TTC549 (cell line): Measurements from ENCODE around the gene USP34.

Source experiments
- FAIRE-seq: peaks from 2 replicates; lab custom pipeline; 2012; peaks lifted over from hg19 to GRCh38; lab: Jason Lieb, UNC

Gene USP34

DNA sequence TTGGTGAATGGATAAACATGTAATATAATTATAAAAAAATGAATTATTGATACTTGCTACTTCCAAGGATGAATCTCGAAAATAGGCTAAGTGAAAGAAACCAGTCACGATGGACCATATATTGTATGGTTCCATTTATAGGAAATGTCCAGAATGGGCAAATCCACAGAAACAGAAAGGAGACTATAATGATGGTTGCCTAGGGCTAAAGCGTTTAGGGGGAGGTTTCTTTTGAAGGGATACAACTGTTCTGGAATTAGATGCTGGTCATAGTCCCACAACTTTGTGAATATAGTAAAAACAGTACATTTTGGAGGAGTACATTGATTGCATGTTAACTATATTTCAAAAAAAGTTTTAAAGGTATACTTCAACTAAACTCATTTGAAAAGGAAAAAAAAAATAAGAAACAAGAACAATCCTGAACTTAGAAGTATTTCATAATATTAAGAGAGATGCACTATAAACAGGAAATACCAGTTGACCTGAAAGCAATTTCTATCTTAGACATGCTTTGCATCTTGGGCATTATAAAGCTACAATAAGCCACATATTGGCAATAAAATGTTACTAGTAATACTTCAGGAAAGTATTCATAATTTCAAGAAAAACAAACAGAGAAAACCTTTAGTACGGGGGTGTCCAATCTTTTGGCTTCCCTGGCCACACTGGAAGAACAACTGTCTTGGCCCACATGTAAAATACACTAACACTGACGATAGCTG is 178.9 kb downstream of the USP34 start:
- no peak for FAIRE-seq

- no peak for FAIRE-seq
Measured at GRCh38 chr2:61288070-61288841, 182.6 kb downstream of the USP34 start.

GRCh38 chr2:61287254-61287653 is 183.6 kb downstream of the USP34 start:
- no peak for FAIRE-seq

GRCh38 chr2:61283443-61284160 is 187.3 kb downstream of the USP34 start:
- FAIRE-seq = no peak

DNA sequence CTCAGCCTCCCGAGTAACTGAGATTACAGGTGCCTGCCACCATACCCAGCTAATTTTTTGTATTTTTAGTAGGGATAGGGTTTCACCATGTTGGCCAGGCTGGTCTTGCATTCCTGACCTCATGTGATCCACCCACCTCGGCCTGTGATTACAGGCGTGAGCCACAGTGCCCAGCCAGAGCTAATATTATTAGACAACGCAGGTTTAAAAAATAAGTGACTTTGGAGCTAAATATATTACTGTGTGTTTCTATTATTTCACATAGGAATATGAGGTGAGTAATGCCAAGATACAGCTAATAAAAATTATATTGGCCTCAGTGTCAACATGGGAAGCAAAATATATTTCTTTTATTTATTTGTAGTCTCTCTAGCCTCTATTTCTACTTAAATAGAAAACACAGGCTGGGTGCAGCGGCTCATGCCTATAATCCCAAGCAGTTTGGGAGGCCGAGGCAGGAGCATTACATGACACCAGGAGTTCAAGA is 188.7 kb downstream of the USP34 start:
- no peak for FAIRE-seq

DNA sequence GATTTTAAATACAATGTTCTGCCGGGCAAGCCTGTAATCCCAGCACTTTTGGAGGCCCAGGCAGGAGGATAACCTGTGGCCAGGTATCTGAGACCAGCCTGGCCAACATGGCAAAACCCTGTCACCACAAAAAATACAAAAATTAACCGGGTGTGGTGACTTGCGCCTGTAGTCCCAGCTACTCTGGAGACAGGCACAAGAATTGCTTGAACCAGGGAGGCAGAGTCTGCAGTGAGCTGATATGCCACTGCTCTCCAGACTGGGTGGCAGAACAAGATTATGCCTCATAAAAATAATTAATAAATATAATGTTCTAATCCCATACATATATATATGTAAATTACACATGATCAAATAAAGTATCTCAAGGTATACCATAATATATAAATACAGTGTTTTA is 189.6 kb downstream of the USP34 start:
- no peak for FAIRE-seq

DNA sequence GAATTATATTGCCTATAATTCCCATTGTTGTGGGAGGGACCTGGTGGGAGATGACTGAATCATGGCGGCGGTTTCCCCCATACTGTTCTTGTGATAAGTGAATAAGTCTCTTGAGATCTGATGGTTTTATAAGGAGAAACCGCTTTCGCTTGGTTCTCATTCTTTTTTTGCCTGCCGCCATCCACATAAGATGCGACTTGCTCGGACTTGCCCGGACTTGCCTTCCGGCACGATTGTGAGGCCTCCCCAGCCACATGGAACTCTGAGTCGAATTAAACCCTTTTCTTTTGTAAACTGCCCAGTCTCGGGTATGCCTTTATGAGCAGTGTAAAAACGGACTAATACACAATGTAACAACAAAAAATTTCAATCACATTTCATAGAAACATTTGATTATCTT is 193.1 kb downstream of the USP34 start:
- FAIRE-seq = no peak

GRCh38 chr2:61275575-61276184 is 195.2 kb downstream of the USP34 start:
- FAIRE-seq = peak; percentile 72

- no peak for FAIRE-seq
Measured at GRCh38 chr2:61272421-61273070, 198.3 kb downstream of the USP34 start.

- no peak for FAIRE-seq
Measured at GRCh38 chr2:61268249-61268648, 202.6 kb downstream of the USP34 start.

DNA sequence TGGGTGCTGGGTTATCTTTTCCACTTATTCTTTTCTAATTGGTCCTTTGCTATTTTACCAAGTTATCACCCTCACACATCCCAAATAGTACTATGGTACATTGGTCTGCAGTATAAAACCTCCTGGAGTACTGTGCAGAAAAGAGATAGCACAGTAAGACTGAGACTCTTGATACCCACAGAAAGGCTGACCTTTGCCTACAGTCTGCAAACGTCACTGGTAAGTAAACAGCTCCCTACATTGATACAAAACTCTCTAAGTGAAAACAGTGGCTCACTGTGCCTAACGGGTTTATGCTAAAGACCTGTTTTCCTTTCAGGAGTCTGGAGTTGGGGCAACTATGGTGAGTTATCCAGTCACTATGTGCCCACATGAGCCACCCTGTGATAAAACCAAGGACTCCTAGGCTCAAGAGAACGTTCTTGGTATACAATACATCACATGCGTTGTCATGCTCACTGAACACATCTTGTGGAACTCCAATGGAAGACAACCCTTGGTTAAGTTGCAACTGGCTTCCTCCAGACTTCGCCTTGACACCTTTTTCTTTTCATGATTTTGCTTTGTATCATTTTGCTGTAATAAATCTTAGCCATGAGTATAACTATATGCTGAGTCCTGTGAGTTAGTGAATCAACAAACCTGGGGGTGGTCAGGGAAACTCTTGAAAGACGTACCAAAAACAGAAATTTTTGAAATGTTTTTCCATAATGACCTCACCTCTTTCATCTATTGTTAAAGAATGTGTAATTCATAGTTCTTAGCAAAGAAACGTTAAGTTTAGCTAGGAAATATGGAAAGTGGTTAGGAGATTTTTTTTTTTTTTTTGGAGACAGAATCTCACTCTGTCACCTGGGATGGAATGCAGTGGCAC is 204.0 kb downstream of the USP34 start:
- no peak for FAIRE-seq

- no peak for FAIRE-seq
Measured at GRCh38 chr2:61263830-61264229, 207.1 kb downstream of the USP34 start.

- no peak for FAIRE-seq
Measured at GRCh38 chr2:61262699-61263098, 208.2 kb downstream of the USP34 start.

DNA sequence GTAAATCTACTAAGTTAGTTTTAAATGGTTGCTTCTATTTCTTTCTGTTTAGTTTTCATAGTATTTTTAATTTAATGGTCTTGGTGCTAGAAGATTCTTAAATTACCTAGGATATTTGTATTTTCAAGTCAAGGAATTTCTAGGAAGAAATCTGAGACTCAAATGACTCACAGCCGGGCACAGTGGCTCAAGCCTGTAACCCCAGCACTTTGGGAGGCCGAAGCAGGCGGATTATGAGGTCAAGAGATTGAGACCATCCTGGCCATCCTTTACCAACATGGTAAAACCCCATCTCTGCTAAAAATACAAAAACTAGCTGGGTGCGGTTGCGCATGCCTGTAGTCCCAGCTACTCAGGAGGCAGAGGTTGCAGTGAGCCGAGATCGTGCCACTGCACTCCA is 213.4 kb downstream of the USP34 start:
- FAIRE-seq = no peak

DNA sequence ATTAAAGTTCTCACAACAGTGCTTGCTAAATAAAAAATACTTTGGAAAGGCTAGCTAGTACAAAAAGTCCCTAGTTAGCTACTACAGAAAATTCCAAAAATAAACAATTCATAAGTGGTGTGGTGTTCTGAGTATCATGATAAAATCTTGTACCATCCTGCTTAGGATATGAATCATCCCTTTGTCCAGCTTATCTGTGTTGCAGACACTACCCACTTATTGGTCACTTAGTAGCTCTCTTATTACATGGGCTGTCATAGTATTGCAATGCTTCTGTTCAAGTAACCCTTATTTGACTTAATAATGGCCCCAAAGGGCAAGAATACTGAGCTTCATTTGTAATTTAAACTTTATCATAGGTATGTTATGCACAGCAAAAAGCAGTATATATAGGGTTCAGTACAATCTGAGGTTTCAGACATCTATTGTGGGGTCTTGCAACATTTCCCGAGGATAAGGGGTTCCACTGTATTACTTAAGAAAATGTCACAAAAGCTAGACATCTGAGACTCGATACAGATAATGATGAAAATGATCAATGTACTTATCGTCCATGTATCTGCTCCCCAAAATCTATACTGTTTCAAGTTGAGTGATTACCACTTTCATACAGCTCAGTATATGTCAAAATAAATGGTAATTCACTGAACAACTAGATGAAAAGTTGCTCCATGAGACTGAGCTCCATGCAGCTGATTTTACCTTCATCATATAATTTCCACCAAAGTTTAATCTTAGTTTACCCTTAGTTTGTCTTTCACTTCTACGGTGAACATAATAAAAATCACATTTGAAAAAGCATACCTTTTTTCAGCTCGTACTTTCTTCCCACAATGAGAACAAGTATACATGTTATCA is 215.1 kb downstream of the USP34 start:
- FAIRE-seq = no peak

DNA sequence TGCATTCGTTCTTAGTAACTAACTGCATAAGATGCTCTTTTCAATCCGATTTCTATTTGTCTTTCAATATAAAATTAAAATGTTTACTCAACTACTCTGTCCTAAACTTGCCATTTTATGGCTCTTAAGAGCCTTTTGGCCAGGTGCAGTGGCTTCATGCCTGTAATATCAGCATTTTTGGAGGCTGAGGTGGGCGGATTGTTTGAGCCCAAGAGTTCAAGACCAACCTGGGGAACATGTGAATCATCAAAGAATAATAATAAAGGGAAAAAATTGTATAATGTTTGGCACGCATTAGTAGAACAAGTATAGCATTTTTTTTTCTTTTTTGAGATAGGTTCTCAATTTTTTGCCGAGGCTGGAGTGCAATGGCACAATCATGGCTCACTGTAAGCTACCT is 216.4 kb downstream of the USP34 start:
- FAIRE-seq = no peak

DNA sequence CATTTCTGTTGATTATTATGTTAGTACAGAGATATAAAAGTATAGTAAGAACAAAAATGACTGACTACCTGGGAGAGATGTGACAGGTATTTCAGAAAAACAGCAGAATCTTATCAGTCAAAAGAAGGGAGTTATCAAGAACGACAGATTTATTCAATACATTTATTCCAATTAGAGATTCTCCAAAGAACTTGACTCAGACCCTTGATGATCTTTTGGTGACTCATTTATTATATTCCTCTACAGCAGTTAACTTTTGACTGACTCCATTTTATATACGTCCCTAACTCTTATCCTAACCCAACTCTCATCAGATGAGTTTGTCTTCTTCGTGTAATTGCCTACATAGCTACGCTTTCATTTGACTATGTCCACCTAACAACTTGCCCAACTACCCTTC is 217.8 kb downstream of the USP34 start:
- FAIRE-seq = no peak

- FAIRE-seq = no peak
Measured at GRCh38 chr2:61252031-61252430, 218.9 kb downstream of the USP34 start.

DNA sequence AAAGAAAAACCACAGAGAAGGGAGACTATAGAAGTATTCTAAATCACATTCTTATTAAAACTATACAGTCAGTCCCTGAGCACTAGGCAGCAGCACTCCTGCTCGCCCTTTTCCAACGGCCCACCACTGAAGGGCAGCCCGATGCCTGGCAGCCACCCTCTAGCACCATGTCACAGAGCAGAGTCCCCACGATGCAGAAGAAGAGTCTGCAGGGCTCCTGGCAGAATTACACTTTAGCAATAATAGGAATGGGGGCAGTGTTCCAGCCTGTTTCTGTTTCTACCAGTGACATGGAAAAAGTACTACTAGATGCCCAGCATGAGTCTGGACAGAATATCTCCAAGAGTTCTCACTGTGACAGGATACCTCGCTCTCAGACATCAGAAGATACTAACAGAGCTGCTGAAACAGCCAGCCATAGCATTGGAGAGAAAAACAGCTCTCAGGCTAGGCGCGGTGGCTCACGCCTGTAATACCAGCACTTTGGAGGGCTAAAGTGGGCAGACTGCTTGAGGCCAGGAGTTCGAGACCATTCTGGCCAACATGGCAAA is 221.3 kb downstream of the USP34 start:
- no peak for FAIRE-seq
